DOHH2 (cell line): ENCODE results near the gene FKBP15.

Experiments used
- H3F3A ChIP-seq: fragments of 200-600 bp; sonication (generic), shearing (Covaris generic); 2 replicates; pipeline ENCODE4 v1.6.0; 2016; ENCODE audit warnings: antibody characterized with exemption, mild to moderate bottlenecking; ENCODE audit not compliant: control insufficient read depth, insufficient read depth
- H3K27ac ChIP-seq: fragments of 200-600 bp; sonication (generic); 2 replicates; pipeline ENCODE4 v1.5.1; 2014; ENCODE audit warnings: low read depth, mild to moderate bottlenecking, low read length, moderate library complexity
- H3K27me3 ChIP-seq: fragments of 200-600 bp; sonication (generic); 2 replicates; pipeline ENCODE4 v1.6.1; 2014; ENCODE audit warnings: mild to moderate bottlenecking, low read length, mixed read lengths; ENCODE audit not compliant: control insufficient read depth
- H3K36me3 ChIP-seq: fragments of 200-600 bp; sonication (generic); 2 replicates; pipeline ENCODE4 v1.6.1; 2014; ENCODE audit warnings: mild to moderate bottlenecking, low read length, moderate library complexity, mixed read lengths; ENCODE audit not compliant: control insufficient read depth
- H3K4me1 ChIP-seq: fragments of 200-600 bp; sonication (generic); 2 replicates; pipeline ENCODE4 v1.6.1; 2014; ENCODE audit warnings: mild to moderate bottlenecking, low read length, mixed read lengths; ENCODE audit not compliant: control insufficient read depth
- H3K4me2 ChIP-seq: fragments of 200-600 bp; sonication (generic); 2 replicates; pipeline ENCODE4 v1.6.0; 2014; ENCODE audit warnings: mild to moderate bottlenecking, low read length, moderate library complexity
- H3K4me3 ChIP-seq: fragments of 200-600 bp; sonication (generic); 2 replicates; pipeline ENCODE4 v1.5.1; 2014; ENCODE audit warnings: mild to moderate bottlenecking, low read length, mixed read lengths
- H3K79me2 ChIP-seq: fragments of 200-600 bp; sonication (generic); 2 replicates; pipeline ENCODE4 v1.6.1; 2014; ENCODE audit warnings: mild to moderate bottlenecking, low read length, mixed read lengths; ENCODE audit not compliant: control insufficient read depth
- H3K9me2 ChIP-seq: fragments of 200-600 bp; sonication (generic); replicated peaks from 2 replicates; pipeline ENCODE4 v1.6.1; 2014; ENCODE audit warnings: mild to moderate bottlenecking, low read length, mixed read lengths; ENCODE audit not compliant: control insufficient read depth
- H3K9me3 ChIP-seq: fragments of 200-600 bp; sonication (generic); 2 replicates; pipeline ENCODE4 v1.6.1; 2014; ENCODE audit warnings: antibody characterized with exemption, low read length, mixed read lengths; ENCODE audit not compliant: control insufficient read depth, insufficient read depth
- H4K20me1 ChIP-seq: fragments of 200-600 bp; sonication (generic); 2 replicates; pipeline ENCODE4 v1.6.0; 2014; ENCODE audit warnings: low read depth, mild to moderate bottlenecking, antibody characterized with exemption, low read length, moderate library complexity; ENCODE audit not compliant: control insufficient read depth, insufficient read depth
- CTCF ChIP-seq: fragments of 200-600 bp; sonication (generic); IDR thresholded peaks from one replicate; pipeline ENCODE4 v1.5.1; 2014; ENCODE audit warnings: antibody characterized with exemption, mild to moderate bottlenecking, low read depth, low read length; ENCODE audit not compliant: poor library complexity, severe bottlenecking
- EZH2phosphoT487 ChIP-seq: fragments of 200-600 bp; sonication (generic); IDR thresholded peaks from 2 replicates; pipeline ENCODE4 v1.6.1; 2017; ENCODE audit warnings: borderline replicate concordance, mild to moderate bottlenecking, antibody characterized with exemption, low read length, moderate library complexity, mixed read lengths

Gene FKBP15

GRCh38 chr9:113139953-113140352, 81.1 kb downstream of the FKBP15 start:
- TF ChIP-seq EZH2phosphoT487 (no peak), CTCF (no peak)
- no peaks in the 10 kb centered on the region for H4K20me1 ChIP-seq
- no peaks in the 10 kb centered on the region for H3K9me2 ChIP-seq
- H3K27me3 ChIP-seq, result peaks cover 16% of the 10 kb centered on the region
- H3K79me2 ChIP-seq, result no peaks in the 10 kb centered on the region
- H3F3A ChIP-seq, result no peaks in the 10 kb centered on the region
- no peaks in the 10 kb centered on the region for H3K36me3 ChIP-seq
- H3K27ac ChIP-seq, result no peak overlapping the region
- no peak overlapping the region for H3K4me2 ChIP-seq
- H3K4me1 ChIP-seq, result no peaks in the 10 kb centered on the region
- H3K9me3 ChIP-seq, result peaks cover 3% of the 10 kb centered on the region; the same call in 1 of the 2 replicates
- H3K4me3 ChIP-seq, result no peak overlapping the region

GRCh38 chr9:113139225-113139829, 81.8 kb downstream of the FKBP15 start:
- no peaks in the 10 kb centered on the region for H3K9me2 ChIP-seq
- no peak overlapping the region for H3K4me3 ChIP-seq
- H3F3A ChIP-seq, result no peaks in the 10 kb centered on the region
- no peaks in the 10 kb centered on the region for H4K20me1 ChIP-seq
- no peaks in the 10 kb centered on the region for H3K79me2 ChIP-seq
- H3K4me2 ChIP-seq, result no peak overlapping the region
- H3K36me3 ChIP-seq, result no peaks in the 10 kb centered on the region
- TF ChIP-seq EZH2phosphoT487 (no peak), CTCF (no peak)
- no peaks in the 10 kb centered on the region for H3K4me1 ChIP-seq
- no peak overlapping the region for H3K27ac ChIP-seq
- H3K9me3 ChIP-seq, result peaks cover 3% of the 10 kb centered on the region; the same call in 1 of the 2 replicates
- H3K27me3 ChIP-seq, result peaks cover 12% of the 10 kb centered on the region

- Histone ChIP-seq H3K27ac (no peak overlapping the region), H3K9me2 (no peaks in the 10 kb centered on the region), H4K20me1 (no peaks in the 10 kb centered on the region), H3K27me3 (peaks cover 10% of the 10 kb centered on the region), H3K4me3 (no peak overlapping the region), H3F3A (no peaks in the 10 kb centered on the region), H3K4me2 (no peak overlapping the region), H3K36me3 (no peaks in the 10 kb centered on the region), H3K4me1 (no peaks in the 10 kb centered on the region), H3K79me2 (no peaks in the 10 kb centered on the region), H3K9me3 (peaks cover 3% of the 10 kb centered on the region; the same call in 1 of the 2 replicates)
- TF ChIP-seq CTCF (no peak), EZH2phosphoT487 (no peak)
These were observed 82.3 kb downstream of the FKBP15 start for GRCh38 chr9:113138760-113139159.
